HG03060 (cell line): ENCODE measurements around the gene DGCR8.

Source experiments
- ATAC-seq: cut with Tn5 transposase; IDR thresholded peaks from one replicate; pipeline ENCODE4 v1.9.1; 2021; ENCODE audit warnings: low read depth, moderate number of reproducible peaks; ENCODE audit not compliant: unreplicated experiment

Gene DGCR8

DNA sequence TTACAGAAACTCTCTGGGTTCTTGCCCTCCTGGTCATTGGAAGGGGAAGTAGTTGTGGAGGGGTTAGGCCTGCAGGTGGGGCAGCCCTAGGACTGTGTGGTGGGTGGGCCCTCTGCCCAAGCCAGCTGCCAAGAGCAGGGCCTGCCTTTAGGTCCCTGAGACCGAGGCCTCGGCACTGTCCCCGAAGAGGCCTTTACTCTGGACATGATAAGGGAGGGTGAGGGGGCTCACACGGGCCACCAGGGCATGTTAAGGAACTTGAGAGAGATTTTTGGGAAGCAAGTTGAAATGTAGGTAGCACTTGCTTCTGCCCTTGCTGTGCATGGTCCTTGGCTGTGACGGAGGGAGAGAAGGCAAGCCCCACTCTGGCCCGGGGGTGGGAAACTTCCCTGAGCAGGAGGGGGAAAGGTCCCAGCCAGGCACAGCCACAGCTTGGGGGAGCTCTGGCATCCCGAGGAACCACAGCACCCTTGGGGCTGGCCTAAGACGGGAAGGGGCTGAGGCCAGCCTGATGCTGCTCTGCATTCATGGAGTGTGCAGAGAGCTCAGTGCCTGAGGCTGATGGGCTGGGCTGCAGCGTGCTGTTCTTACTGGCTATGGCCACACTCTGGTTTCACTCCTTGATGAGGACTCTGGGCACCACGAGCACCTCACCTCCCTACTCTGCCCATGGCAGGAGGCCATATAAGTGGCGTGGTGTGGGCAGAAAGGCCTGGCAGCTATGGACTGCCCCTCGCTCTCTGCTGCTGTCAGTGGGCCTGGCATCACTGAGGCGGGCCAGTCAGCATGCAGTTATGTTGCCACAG lies 28.1 kb downstream of the DGCR8 start:
- ATAC-seq = no peak

GRCh38 chr22:20108757-20109230 lies 28.8 kb downstream of the DGCR8 start:
- no peak for ATAC-seq

- ATAC-seq = no peak
These were observed 29.6 kb downstream of the DGCR8 start for GRCh38 chr22:20109411-20110358.

DNA sequence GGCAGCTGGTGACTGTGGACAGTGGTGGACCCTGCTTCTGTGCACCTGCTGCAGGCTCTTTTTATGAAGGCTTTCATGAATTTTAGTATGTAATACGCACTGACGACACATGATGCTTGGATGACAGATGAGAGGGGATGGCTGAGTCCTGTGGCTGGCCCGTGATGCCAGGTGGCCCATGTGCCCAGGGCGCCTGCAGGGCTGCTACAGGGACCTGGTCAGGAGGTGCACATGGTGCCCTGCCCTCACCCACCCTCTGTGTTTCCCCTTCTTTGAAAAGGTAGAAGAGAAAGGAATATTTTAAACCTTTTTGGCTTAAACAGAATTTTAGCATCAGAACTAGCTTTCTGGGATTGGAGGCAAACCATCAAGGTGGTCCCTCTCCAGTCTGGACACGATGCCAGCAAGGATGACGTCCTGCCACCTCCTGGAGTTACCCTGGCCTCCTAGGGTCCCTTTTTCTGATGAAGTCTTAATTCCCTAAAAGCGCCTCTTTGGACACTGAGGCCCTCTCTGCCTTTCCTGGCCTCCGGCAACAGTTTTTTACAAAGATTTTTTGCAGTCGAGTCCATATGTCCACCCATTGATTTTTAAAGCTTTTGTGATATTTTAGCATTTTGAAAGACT lies 30.4 kb downstream of the DGCR8 start:
- ATAC-seq = no peak

GRCh38 chr22:20111045-20111688 lies 31.1 kb downstream of the DGCR8 start:
- ATAC-seq = no peak

DNA sequence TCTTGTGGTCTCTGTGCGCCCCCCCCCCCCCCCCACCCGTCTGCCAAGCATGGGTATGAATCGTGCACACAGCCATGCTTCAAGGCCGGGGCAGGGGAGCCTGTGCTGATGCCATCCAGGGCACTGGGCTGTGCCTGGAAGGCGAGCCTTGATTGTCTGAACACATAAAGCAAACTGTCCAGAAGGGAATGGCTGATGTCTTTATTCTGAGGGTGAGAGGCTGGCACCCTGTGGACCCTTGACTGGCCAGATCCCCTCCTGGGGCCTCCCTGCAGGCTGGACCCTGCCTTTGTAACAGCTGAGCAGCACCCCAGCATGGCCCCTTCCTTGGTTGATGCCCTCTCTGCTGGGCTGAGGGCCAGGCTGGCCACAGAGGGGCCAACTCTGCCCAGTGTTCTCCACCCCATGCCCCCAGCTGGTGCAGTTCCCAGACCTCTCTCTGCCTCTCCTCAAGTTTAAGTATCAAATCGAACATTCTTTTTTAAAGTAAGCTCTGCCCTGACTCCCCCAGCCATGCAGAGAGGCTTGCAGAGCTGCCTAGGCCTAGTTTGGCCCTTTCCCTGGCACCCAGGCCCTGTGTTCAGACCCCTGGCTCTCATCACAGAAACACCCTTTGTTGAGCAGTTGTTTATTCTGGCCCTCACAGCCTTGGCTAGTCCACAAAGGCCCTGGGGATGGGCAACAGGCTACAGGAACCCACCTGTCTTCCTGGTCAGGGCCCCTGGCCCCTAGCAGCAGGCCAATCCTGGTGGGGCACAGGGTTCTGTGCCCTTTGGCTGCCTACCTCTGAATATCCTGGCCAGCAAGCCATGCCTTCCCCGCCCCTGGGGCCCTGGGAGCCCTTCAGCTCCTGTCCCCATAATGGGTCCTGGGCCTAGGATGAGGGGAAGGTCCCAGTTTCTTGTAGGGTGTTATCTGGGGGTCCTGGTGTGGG lies 31.9 kb downstream of the DGCR8 start:
- no peak for ATAC-seq

DNA sequence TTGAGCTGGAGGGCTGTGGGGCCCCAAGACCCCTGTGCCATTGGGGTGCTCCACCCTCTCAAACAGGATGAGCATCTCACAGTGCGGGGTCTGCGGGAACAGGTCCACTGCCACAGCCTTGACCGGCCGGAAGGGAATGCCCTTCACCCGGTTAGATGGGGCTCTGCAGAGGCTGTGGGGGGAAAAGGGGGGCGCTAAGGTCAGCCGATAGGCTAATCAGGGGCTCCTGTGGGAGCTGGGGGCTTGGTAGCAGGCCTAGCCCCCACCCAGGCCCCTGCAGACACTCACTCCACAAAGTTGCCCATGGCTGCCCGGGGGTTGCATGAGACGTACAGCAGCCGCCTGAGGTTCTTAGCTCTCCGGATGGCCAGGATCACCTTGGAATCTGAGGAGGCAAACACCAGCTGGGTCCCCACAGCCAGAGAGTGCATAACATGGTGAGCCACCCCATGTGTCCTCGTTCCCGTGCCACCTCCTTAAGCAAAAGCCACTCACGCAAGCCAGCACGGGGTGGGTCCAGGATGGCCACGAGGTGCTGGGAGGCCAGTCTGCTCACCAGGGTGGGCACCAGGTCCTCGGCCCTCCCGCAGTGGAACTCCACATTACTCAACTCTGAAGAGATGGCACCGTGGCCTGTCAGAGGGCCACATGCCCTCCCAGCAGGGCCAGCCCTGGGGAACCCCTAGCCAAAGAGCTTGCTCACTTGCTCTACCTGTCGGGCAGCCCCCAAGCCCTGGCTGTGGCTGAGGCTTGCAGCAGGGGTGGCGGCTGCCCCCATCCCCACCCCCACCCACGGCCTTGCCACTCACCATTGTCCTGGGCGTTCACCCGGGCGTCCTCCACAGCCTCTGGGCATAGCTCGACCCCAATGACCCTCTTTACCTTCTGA lies 32.8 kb downstream of the DGCR8 start:
- ATAC-seq = no peak

GRCh38 chr22:20113551-20114310 lies 33.7 kb downstream of the DGCR8 start:
- ATAC-seq = no peak

GRCh38 chr22:20114506-20115475 lies 34.8 kb downstream of the DGCR8 start:
- ATAC-seq = no peak

- no peak for ATAC-seq
These were observed 35.8 kb downstream of the DGCR8 start, which contains the start of gene RANBP1 for GRCh38 chr22:20115691-20116375. RANBP1 (plus strand) TSS chr22:20116104; CDS start chr22:20116185, 81 bp downstream.

DNA sequence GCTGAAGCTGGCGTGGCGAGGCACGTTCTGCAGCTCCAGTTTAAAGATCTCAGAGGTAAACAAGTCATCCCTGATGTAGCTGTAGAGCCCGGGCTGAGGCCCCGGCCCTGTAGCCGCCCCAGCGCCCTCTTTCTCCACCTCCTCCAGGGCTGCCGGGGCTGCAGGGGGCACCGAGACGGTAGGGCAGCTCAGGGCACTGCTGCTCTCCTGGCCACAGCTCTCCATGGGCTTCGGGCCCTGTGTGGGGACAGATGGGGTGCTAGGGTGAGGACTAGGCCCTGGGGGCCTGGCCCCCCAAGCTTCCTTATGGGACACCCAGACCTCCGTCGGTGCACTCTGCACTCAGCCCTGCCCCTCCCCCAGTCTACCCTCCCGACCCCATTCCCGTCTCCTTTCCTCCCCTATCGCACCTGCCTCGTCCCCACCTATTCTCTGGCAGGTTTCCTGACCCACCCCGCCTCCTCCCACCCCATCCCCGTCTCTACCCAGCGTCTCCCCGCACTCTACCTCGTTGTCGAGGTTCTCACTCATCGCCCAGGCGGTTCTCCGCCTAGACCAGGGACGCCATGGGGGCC lies 36.4 kb downstream of the DGCR8 start:
- no peak for ATAC-seq

DNA sequence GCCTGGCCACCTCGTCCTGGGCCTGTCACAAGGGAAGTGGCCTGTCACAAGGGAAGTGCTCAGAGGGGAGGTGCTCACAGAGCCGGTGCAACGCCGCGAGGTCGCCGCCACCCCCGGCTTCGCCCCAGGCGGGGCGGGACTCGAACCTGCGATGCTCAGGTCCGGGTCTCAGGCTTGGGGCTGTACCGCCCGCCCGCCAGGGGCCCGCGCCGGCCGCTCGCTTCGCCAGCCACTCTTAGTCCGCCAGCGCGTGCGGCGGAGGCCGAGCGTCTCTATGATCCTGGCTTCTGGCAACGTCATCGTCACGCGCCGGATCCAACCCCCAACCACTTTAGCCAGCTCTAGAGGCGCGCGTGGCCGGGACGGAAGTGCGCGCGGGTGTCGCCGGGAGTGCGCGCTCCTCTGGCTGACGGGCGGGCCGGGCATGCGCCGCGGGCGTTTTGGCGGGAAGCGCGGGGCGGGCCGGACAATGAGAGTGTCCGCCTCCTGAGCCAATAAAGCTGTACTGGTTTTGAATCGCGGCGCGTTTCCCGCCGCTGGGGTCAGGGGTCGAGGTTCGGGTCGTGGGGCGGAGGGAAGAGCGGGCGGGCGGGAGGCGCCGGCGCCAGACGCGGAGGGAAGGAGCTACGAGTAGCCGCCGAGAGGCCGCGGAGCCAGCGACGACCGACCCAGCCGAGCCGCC lies 37.1 kb downstream of the DGCR8 start, which contains the start of gene TRMT2A:
TSS of gene TRMT2A (minus strand) at position 276 of the 682 bp plus-strand sequence. CDS start 320 bp downstream, outside the sequence.
- peak; percentile 86 for ATAC-seq

- ATAC-seq = no peak
These were observed 37.7 kb downstream of the DGCR8 start for GRCh38 chr22:20117633-20118299.

GRCh38 chr22:20118300-20119020 lies 38.4 kb downstream of the DGCR8 start:
- no peak for ATAC-seq
